Measurements from ENCODE around the gene ARF3. TPM values are rescaled to one million over a fixed set of nuclear protein-coding genes. Genes with fewer than 3 reads are reported as not detected.

Gene ARF3
- total and polyA plus RNA-seq, 9 of the 15 experiments (the other 6 are each of a cell fraction or from before 2014, with no cell fraction given), result 5.9 to 170 (median 64.4) TPM

DNA sequence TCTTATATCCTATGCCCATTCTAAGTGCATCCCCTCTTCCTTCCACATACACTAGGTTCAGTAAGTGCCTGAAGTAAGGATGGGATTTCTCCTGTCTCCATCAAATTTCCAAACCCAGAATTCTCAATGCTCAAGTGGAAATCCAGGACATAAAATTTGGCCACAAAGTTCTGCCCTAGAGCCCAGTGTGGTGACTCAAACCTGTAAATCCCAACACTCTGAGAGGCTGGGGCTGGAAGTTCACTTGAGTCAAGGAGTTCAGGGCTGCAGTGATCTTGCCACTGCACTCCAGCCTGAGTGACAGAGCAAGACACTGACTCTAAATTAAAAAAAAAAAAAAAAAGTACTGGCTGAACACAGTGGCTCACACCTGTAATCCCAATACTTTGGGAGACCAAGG, 4.5 kb upstream of the ARF3 start:
- H3K27ac ChIP-seq (ENCODE audit: extremely low read depth, low read depth, low read length), result no peak overlapping the region
- FAIRE-seq (no peak), ATAC-seq (no peak), DNase-seq (ENCODE audit: extremely low read depth in 1 of 4, low spot score in 3 of 4) (no peak)
- BruUV-seq (replicated peaks), result no TSS peak
- H4K20me1 ChIP-seq (replicated peaks; ENCODE audit: control insufficient read depth, insufficient read depth, low read length), result no peaks in the 10 kb centered on the region; the same call in 1 of the 2 replicates
- H3K27me3 ChIP-seq (ENCODE audit: control insufficient read depth in 2 of 2, insufficient read depth in 2 of 2, low read length in 2 of 2), result no peaks in the 10 kb centered on the region
- H3K4me2 ChIP-seq (ENCODE audit: insufficient read depth, low read length), result no peak overlapping the region
- H3K36me3 ChIP-seq (ENCODE audit: control insufficient read depth, insufficient read depth, low read length), result no peaks in the 10 kb centered on the region
- peaks cover 4% of the 10 kb centered on the region for H3K79me2 ChIP-seq (ENCODE audit: control insufficient read depth, insufficient read depth, low read length)
- ChIA-PET CTCF (ENCODE audit: low intra/inter-chr PET ratio) (no interaction called here), POLR2A (interaction anchor here (0.9 kb wide), 1 partner anchor 16 kb away, joined by 3 read pairs; no protein-coding TSS in a partner anchor)
- no peak overlapping the region for H2AFZ ChIP-seq (ENCODE audit: low read depth, low read length)
- intact Hi-C loops (cut with micrococcal nuclease) (no loop called here), in situ Hi-C loops (cut with MboI) (no loop called here)
- no peak for TF ChIP-seq AFF4 (CRISPR knock-in tag; IDR thresholded peaks at IDR 0.05)
- no peak for TF ChIP-seq XRCC4 (IDR thresholded peaks at IDR 0.05; ENCODE audit: extremely low read depth, insufficient read depth, insufficient read length)
- no peak for TF ChIP-seq VEZF1 (CRISPR knock-in tag; IDR thresholded peaks at IDR 0.05)
- H3K9me3 ChIP-seq (replicated peaks; ENCODE audit: control insufficient read depth, insufficient read depth, low read depth, low read length), result no peaks in the 10 kb centered on the region
- H3K4me3 ChIP-seq, result no peak overlapping the region
- H3K4me1 ChIP-seq (replicated peaks in 1 of 2; ENCODE audit: control insufficient read depth in 2 of 2, insufficient read depth in 2 of 2, low read length in 2 of 2), result peaks cover 5 to 17% of the 10 kb centered on the region in 2 experiments; a peak in 4 of 5 replicates
- no peaks in the 10 kb centered on the region for H3K9me1 ChIP-seq (ENCODE audit: control insufficient read depth, insufficient read depth, low read length)
- H3K9ac ChIP-seq (ENCODE audit: insufficient read depth in 1 of 2, low read depth in 2 of 2, low read length in 2 of 2), result no peak overlapping the region

Data from K562 (cell line).